Neuronal stem cell (in vitro differentiated cells): ENCODE measurements around the gene FTCD.

ENCODE experiments used
- DNase-seq: peaks from one replicate; pipeline ENCODE4 v3.0.0-alpha.2; 2013; ENCODE audit warnings: low spot score
- H2AFZ ChIP-seq: one replicate; pipeline ENCODE4 v1.6.1; 2013; ENCODE audit warnings: mild to moderate bottlenecking, low read length, inconsistent platforms
- H2AK5ac ChIP-seq: 2 replicates; pipeline ENCODE4 v1.6.1; 2013; ENCODE audit warnings: low read depth, mild to moderate bottlenecking, inconsistent platforms, low read length, moderate library complexity, mixed read lengths
- H2BK120ac ChIP-seq: 2 replicates; pipeline ENCODE4 v1.6.1; 2013; ENCODE audit warnings: low read depth, mild to moderate bottlenecking, inconsistent platforms, low read length, moderate library complexity, mixed read lengths
- H2BK12ac ChIP-seq: one replicate; pipeline ENCODE4 v1.6.1; 2013; ENCODE audit warnings: low read length, inconsistent platforms
- H2BK15ac ChIP-seq: 2 replicates; pipeline ENCODE4 v1.6.1; 2013; ENCODE audit warnings: mild to moderate bottlenecking, low read length, inconsistent platforms, mixed read lengths
- H2BK5ac ChIP-seq: one replicate; pipeline ENCODE4 v1.6.1; 2013; ENCODE audit warnings: inconsistent platforms, mild to moderate bottlenecking, low read length, moderate library complexity
- H3K14ac ChIP-seq: one replicate; pipeline ENCODE4 v1.6.1; 2013; ENCODE audit warnings: low read length, inconsistent platforms
- H3K18ac ChIP-seq: 2 replicates; pipeline ENCODE4 v1.6.1; 2013; ENCODE audit warnings: low read length, inconsistent platforms
- H3K23ac ChIP-seq: 2 replicates; pipeline ENCODE4 v1.6.1; 2013; ENCODE audit warnings: low read depth, mild to moderate bottlenecking, mixed read lengths, low read length, inconsistent platforms; ENCODE audit not compliant: poor library complexity
- H3K27ac ChIP-seq: replicated peaks from 3 replicates; pipeline ENCODE4 v1.5.1; 2013; ENCODE audit warnings: low read length, inconsistent platforms
- H3K27me3 ChIP-seq, 3 experiments: 2 replicates each; pipeline ENCODE4 v1.6.1; 2013; ENCODE audit warnings: low read length in 3 of 3, mild to moderate bottlenecking in 2 of 3, inconsistent platforms in 1 of 3, low read depth in 1 of 3, mixed read lengths in 1 of 3, moderate library complexity in 1 of 3; ENCODE audit not compliant: control insufficient read depth in 3 of 3, insufficient read depth in 3 of 3
- H3K36me3 ChIP-seq, 2 donors: replicated peaks in 1 of 2; 2 replicates each; pipeline ENCODE4 v1.6.1; 2013; ENCODE audit warnings: low read length in 2 of 2; ENCODE audit not compliant: control insufficient read depth in 2 of 2, insufficient read depth in 2 of 2
- H3K4ac ChIP-seq: 2 replicates; pipeline ENCODE4 v1.6.1; 2013; ENCODE audit warnings: inconsistent platforms, mild to moderate bottlenecking, low read length, moderate library complexity
- H3K4me1 ChIP-seq, 2 donors: 1 replicate in 1 of 2; 2 replicates in 1 of 2; pipeline ENCODE4 v1.6.1; 2013; ENCODE audit warnings: low read length in 2 of 2, low read depth in 1 of 2; ENCODE audit not compliant: control insufficient read depth in 2 of 2, insufficient read depth in 1 of 2
- H3K4me2 ChIP-seq: one replicate; pipeline ENCODE4 v1.6.1; 2013; ENCODE audit warnings: mild to moderate bottlenecking, low read length, inconsistent platforms; ENCODE audit not compliant: insufficient read depth, poor library complexity, severe bottlenecking
- H3K4me3 ChIP-seq, 2 donors: 2 replicates each; pipeline ENCODE4 v1.5.1; 2013; ENCODE audit warnings: low read length in 2 of 2, mild to moderate bottlenecking in 2 of 2, inconsistent platforms in 1 of 2, moderate library complexity in 1 of 2
- H3K79me1 ChIP-seq: one replicate; pipeline ENCODE4 v1.6.1; 2013; ENCODE audit warnings: low read depth, mild to moderate bottlenecking, inconsistent platforms, low read length, moderate library complexity
- H3K9ac ChIP-seq: one replicate; pipeline ENCODE4 v1.6.1; 2013; ENCODE audit warnings: mild to moderate bottlenecking, low read depth, low read length, inconsistent platforms; ENCODE audit not compliant: poor library complexity
- H3K9me3 ChIP-seq, 2 donors: replicated peaks in 1 of 2; 2 replicates each; pipeline versions ENCODE3 to v1.6.1; 2013; ENCODE audit warnings: low read length in 2 of 2, mild to moderate bottlenecking in 2 of 2, inconsistent platforms in 1 of 2, low read depth in 1 of 2, mixed read lengths in 1 of 2, moderate library complexity in 1 of 2; ENCODE audit not compliant: control insufficient read depth in 2 of 2, insufficient read depth in 1 of 2
- H4K8ac ChIP-seq: one replicate; pipeline ENCODE4 v1.6.1; 2013; ENCODE audit warnings: low read depth, mild to moderate bottlenecking, inconsistent platforms, low read length, moderate library complexity
- H4K91ac ChIP-seq: one replicate; pipeline ENCODE4 v1.6.1; 2013; ENCODE audit warnings: low read length, low read depth, mild to moderate bottlenecking, inconsistent platforms; ENCODE audit not compliant: poor library complexity
- WGBS, 2 donors: extraction: QIAGEN DNeasy Blood & Tissue Kit; methylation state at CpG; one replicate each; pipeline ENCODE4 v1.1.7; 2013; ENCODE audit warnings: missing lambda C conversion rate in 2 of 2, mixed read lengths in 1 of 2; ENCODE audit not compliant: insufficient read length in 2 of 2, insufficient replicate concordance in 1 of 2; ENCODE audit errors: extremely low coverage in 2 of 2; 5-methylcytosine and 5-hydroxymethylcytosine counted together

FTCD gene

GRCh38 chr21:46093668-46094400 lies 61.5 kb downstream of the FTCD start:
- Histone ChIP-seq H3K4me1 (no peaks in the 10 kb centered on the region), H3K36me3 (no peaks in the 10 kb centered on the region), H3K4me2 (no peak overlapping the region), H3K4me3 (no peak overlapping the region), H3K9me3 (peaks cover 0 to 2% of the 10 kb centered on the region in 2 donors), H3K9ac (no peak overlapping the region), H3K4ac (peak overlapping the region; percentile 61), H3K14ac (peak overlapping the region; percentile 33), H3K27ac (no peak overlapping the region), H2AK5ac (peak overlapping the region; percentile 69), H2BK120ac (no peak overlapping the region), H4K91ac (no peak overlapping the region), H2BK5ac (peak overlapping the region; percentile 35), H2BK15ac (no peak overlapping the region), H2BK12ac (peak overlapping the region; percentile 70), H3K79me1 (peaks cover 3% of the 10 kb centered on the region), H3K23ac (peak overlapping the region; percentile 52), H3K27me3 (peaks cover 3 to 44% (median 3%) of the 10 kb centered on the region in 3 experiments), H4K8ac (no peak overlapping the region), H3K18ac (peak overlapping the region; percentile 48), H2AFZ (no peak overlapping the region)
- DNase-seq: no peak
- no CpG with 5 or more reads among the region's 11 CpGs for WGBS, 2 donors

GRCh38 chr21:46092811-46093667 lies 62.3 kb downstream of the FTCD start:
- Histone ChIP-seq H3K27me3 (peaks cover 0 to 41% (median 0%) of the 10 kb centered on the region in 3 experiments), H2BK120ac (no peak overlapping the region), H4K91ac (no peak overlapping the region), H3K14ac (peak overlapping the region; percentile 33), H3K4me3 (no peak overlapping the region), H3K4me2 (no peak overlapping the region), H3K4ac (peak overlapping the region; percentile 61), H2AFZ (no peak overlapping the region), H4K8ac (no peak overlapping the region), H2BK12ac (peak overlapping the region; percentile 70), H3K27ac (no peak overlapping the region), H3K36me3 (no peaks in the 10 kb centered on the region), H3K18ac (peak overlapping the region; percentile 48), H3K79me1 (peaks cover 3% of the 10 kb centered on the region), H3K4me1 (no peaks in the 10 kb centered on the region), H2AK5ac (peak overlapping the region; percentile 69), H3K23ac (peak overlapping the region; percentile 52), H3K9me3 (peaks cover 0 to 2% of the 10 kb centered on the region in 2 donors), H2BK5ac (peak overlapping the region; percentile 35), H3K9ac (no peak overlapping the region), H2BK15ac (no peak overlapping the region)
- WGBS, 2 donors: no CpG with 5 or more reads among the region's 11 CpGs
- DNase-seq: no peak

- no CpG with 5 or more reads among the region's 23 CpGs for WGBS, 2 donors
- Histone ChIP-seq H3K18ac (peak overlapping the region; percentile 11), H3K14ac (no peak overlapping the region), H3K4me2 (no peak overlapping the region), H4K8ac (no peak overlapping the region), H3K9me3 (peaks cover 0 to 2% of the 10 kb centered on the region in 2 donors), H3K36me3 (no peaks in the 10 kb centered on the region), H2BK12ac (no peak overlapping the region), H2BK120ac (no peak overlapping the region), H4K91ac (no peak overlapping the region), H3K4me1 (no peaks in the 10 kb centered on the region), H2BK5ac (no peak overlapping the region), H3K79me1 (peaks cover 3% of the 10 kb centered on the region), H3K9ac (no peak overlapping the region), H2BK15ac (no peak overlapping the region), H2AK5ac (no peak overlapping the region), H3K27me3 (peaks cover 0 to 38% (median 0%) of the 10 kb centered on the region in 3 experiments), H3K4me3 (no peak overlapping the region), H3K23ac (no peak overlapping the region), H3K27ac (no peak overlapping the region), H3K4ac (no peak overlapping the region), H2AFZ (no peak overlapping the region)
- DNase-seq: no peak
Measured at GRCh38 chr21:46092026-46092764, 63.2 kb downstream of the FTCD start.
